ENCODE results near the gene AREL1. TPM values are rescaled to one million over a fixed set of nuclear protein-coding genes. Genes with fewer than 3 reads are reported as not detected.

AREL1 gene
- total RNA-seq, 1 donor from 2014 or later, result 21.9 TPM

GRCh38 chr14:74616996-74617700, 95.7 kb downstream of the AREL1 start:
- Histone ChIP-seq H3K27ac (ENCODE audit: low read depth, low read length) (peak overlapping the region; percentile 55), H3K4me1 (ENCODE audit: control insufficient read depth in 3 of 3, insufficient read depth in 3 of 3, low read length in 3 of 3) (peaks cover 33 to 50% (median 43%) of the 10 kb centered on the region in 3 donors)

GRCh38 chr14:74616507-74616906, 96.4 kb downstream of the AREL1 start:
- Histone ChIP-seq H3K9me3 (ENCODE audit: control insufficient read depth in 3 of 3, low read length in 3 of 3) (no peaks in the 10 kb centered on the region), H3K4me1 (ENCODE audit: control insufficient read depth in 3 of 3, insufficient read depth in 3 of 3, low read length in 3 of 3) (peaks cover 33 to 50% (median 45%) of the 10 kb centered on the region in 3 donors), H3K36me3 (ENCODE audit: control insufficient read depth in 3 of 3, insufficient read depth in 3 of 3, low read length in 3 of 3) (no peaks in the 10 kb centered on the region), H3K27ac (ENCODE audit: low read depth, low read length) (peak overlapping the region; percentile 55), H3K27me3 (ENCODE audit: control insufficient read depth in 3 of 3, insufficient read depth in 3 of 3, low read length in 3 of 3) (peaks cover 4 to 47% (median 16%) of the 10 kb centered on the region in 3 donors), H3K4me3 (ENCODE audit: low read length in 3 of 3) (no peak overlapping the region), H3K9ac (ENCODE audit: low read depth in 1 of 3, low read length in 3 of 3) (no peak overlapping the region)

More at GRCh38 chr14:74616996-74617700, 95.7 kb downstream of the AREL1 start:
- Histone ChIP-seq H3K9ac (ENCODE audit: low read depth in 1 of 3, low read length in 3 of 3) (no peak overlapping the region), H3K4me3 (ENCODE audit: low read length in 3 of 3) (no peak overlapping the region), H3K27me3 (ENCODE audit: control insufficient read depth in 3 of 3, insufficient read depth in 3 of 3, low read length in 3 of 3) (peaks cover 3 to 40% (median 16%) of the 10 kb centered on the region in 3 donors), H3K9me3 (ENCODE audit: control insufficient read depth in 3 of 3, low read length in 3 of 3) (no peaks in the 10 kb centered on the region), H3K36me3 (ENCODE audit: control insufficient read depth in 3 of 3, insufficient read depth in 3 of 3, low read length in 3 of 3) (no peaks in the 10 kb centered on the region)

GRCh38 chr14:74615735-74616134, 97.1 kb downstream of the AREL1 start:
- Histone ChIP-seq H3K4me3 (ENCODE audit: low read length in 3 of 3) (peak overlapping the region in 1 of 3 donors; percentile 35), H3K27me3 (ENCODE audit: control insufficient read depth in 3 of 3, insufficient read depth in 3 of 3, low read length in 3 of 3) (peaks cover 5 to 54% (median 22%) of the 10 kb centered on the region in 3 donors), H3K9me3 (ENCODE audit: control insufficient read depth in 3 of 3, low read length in 3 of 3) (no peaks in the 10 kb centered on the region), H3K4me1 (ENCODE audit: control insufficient read depth in 3 of 3, insufficient read depth in 3 of 3, low read length in 3 of 3) (peaks cover 30 to 47% (median 45%) of the 10 kb centered on the region in 3 donors), H3K36me3 (ENCODE audit: control insufficient read depth in 3 of 3, insufficient read depth in 3 of 3, low read length in 3 of 3) (no peaks in the 10 kb centered on the region), H3K9ac (ENCODE audit: low read depth in 1 of 3, low read length in 3 of 3) (no peak overlapping the region), H3K27ac (ENCODE audit: low read depth, low read length) (peak overlapping the region; percentile 28)

- peaks cover 5 to 58% (median 23%) of the 10 kb centered on the region in 3 donors for H3K27me3 ChIP-seq (ENCODE audit: control insufficient read depth in 3 of 3, insufficient read depth in 3 of 3, low read length in 3 of 3)
- no peaks in the 10 kb centered on the region for H3K9me3 ChIP-seq (ENCODE audit: control insufficient read depth in 3 of 3, low read length in 3 of 3)
- no peak overlapping the region for H3K4me3 ChIP-seq (ENCODE audit: low read length in 3 of 3)
- H3K9ac ChIP-seq (ENCODE audit: low read depth in 1 of 3, low read length in 3 of 3), result peak overlapping the region in 1 of 3 donors; percentile 3
- no peaks in the 10 kb centered on the region for H3K36me3 ChIP-seq (ENCODE audit: control insufficient read depth in 3 of 3, insufficient read depth in 3 of 3, low read length in 3 of 3)
- H3K27ac ChIP-seq (ENCODE audit: low read depth, low read length), result peak overlapping the region; percentile 28
- H3K4me1 ChIP-seq (ENCODE audit: control insufficient read depth in 3 of 3, insufficient read depth in 3 of 3, low read length in 3 of 3), result peaks cover 32 to 45% (median 37%) of the 10 kb centered on the region in 3 donors
Measured at GRCh38 chr14:74614508-74615495, 98.1 kb downstream of the AREL1 start.

GRCh38 chr14:74613211-74613914, 99.5 kb downstream of the AREL1 start:
- Histone ChIP-seq H3K36me3 (ENCODE audit: control insufficient read depth in 3 of 3, insufficient read depth in 3 of 3, low read length in 3 of 3) (no peaks in the 10 kb centered on the region), H3K4me3 (ENCODE audit: low read length in 3 of 3) (no peak overlapping the region), H3K27me3 (ENCODE audit: control insufficient read depth in 3 of 3, insufficient read depth in 3 of 3, low read length in 3 of 3) (peaks cover 5 to 58% (median 19%) of the 10 kb centered on the region in 3 donors), H3K4me1 (ENCODE audit: control insufficient read depth in 3 of 3, insufficient read depth in 3 of 3, low read length in 3 of 3) (peaks cover 23 to 36% (median 30%) of the 10 kb centered on the region in 3 donors), H3K9me3 (ENCODE audit: control insufficient read depth in 3 of 3, low read length in 3 of 3) (no peaks in the 10 kb centered on the region), H3K27ac (ENCODE audit: low read depth, low read length) (no peak overlapping the region), H3K9ac (ENCODE audit: low read depth in 1 of 3, low read length in 3 of 3) (no peak overlapping the region)

- no peak overlapping the region for H3K27ac ChIP-seq (ENCODE audit: low read depth, low read length)
Measured at GRCh38 chr14:74612350-74613021, 100.4 kb downstream of the AREL1 start.

GRCh38 chr14:74611650-74612349, 101.1 kb downstream of the AREL1 start, which contains the start of gene LTBP2:
TSS of gene LTBP2 (minus strand) at chr14:74612237. CDS start at chr14:74611944, 293 bp downstream.
- Histone ChIP-seq H3K9me3 (ENCODE audit: control insufficient read depth in 3 of 3, low read length in 3 of 3) (no peaks in the 10 kb centered on the region), H3K4me1 (ENCODE audit: control insufficient read depth in 3 of 3, insufficient read depth in 3 of 3, low read length in 3 of 3) (peaks cover 9 to 26% (median 15%) of the 10 kb centered on the region in 3 donors), H3K4me3 (ENCODE audit: low read length in 3 of 3) (peak within 1 kb of the TSS; percentile 66 to 79 (median 73)), H3K9ac (ENCODE audit: low read depth in 1 of 3, low read length in 3 of 3) (peak within 1 kb of the TSS in 2 of 3 donors; percentile 53 to 68), H3K27ac (ENCODE audit: low read depth, low read length) (no peak within 1 kb of the TSS), H3K27me3 (ENCODE audit: control insufficient read depth in 3 of 3, insufficient read depth in 3 of 3, low read length in 3 of 3) (peaks cover 2 to 52% (median 19%) of the 10 kb centered on the region in 3 donors), H3K36me3 (ENCODE audit: control insufficient read depth in 3 of 3, insufficient read depth in 3 of 3, low read length in 3 of 3) (no peaks in the 10 kb centered on the region)

More at GRCh38 chr14:74612350-74613021, 100.4 kb downstream of the AREL1 start:
- peaks cover 16 to 32% (median 22%) of the 10 kb centered on the region in 3 donors for H3K4me1 ChIP-seq (ENCODE audit: control insufficient read depth in 3 of 3, insufficient read depth in 3 of 3, low read length in 3 of 3)
- peaks cover 5 to 58% (median 19%) of the 10 kb centered on the region in 3 donors for H3K27me3 ChIP-seq (ENCODE audit: control insufficient read depth in 3 of 3, insufficient read depth in 3 of 3, low read length in 3 of 3)
- peak overlapping the region; percentile 66 to 79 (median 73) for H3K4me3 ChIP-seq (ENCODE audit: low read length in 3 of 3)
- H3K9me3 ChIP-seq (ENCODE audit: control insufficient read depth in 3 of 3, low read length in 3 of 3), result no peaks in the 10 kb centered on the region
- H3K9ac ChIP-seq (ENCODE audit: low read depth in 1 of 3, low read length in 3 of 3), result peak overlapping the region in 2 of 3 donors; percentile 53 to 68
- no peaks in the 10 kb centered on the region for H3K36me3 ChIP-seq (ENCODE audit: control insufficient read depth in 3 of 3, insufficient read depth in 3 of 3, low read length in 3 of 3)

Measured in skeletal muscle tissue (tissue), 4 donors.